NCI-H128 (cell line): ENCODE measurements around the gene TSPO2.

Experiments
- DNase-seq: peaks from one replicate; lab custom pipeline; 2025; ENCODE audit not compliant: unreplicated experiment; lab: John Stamatoyannopoulos, UW

TSPO2 gene

DNA sequence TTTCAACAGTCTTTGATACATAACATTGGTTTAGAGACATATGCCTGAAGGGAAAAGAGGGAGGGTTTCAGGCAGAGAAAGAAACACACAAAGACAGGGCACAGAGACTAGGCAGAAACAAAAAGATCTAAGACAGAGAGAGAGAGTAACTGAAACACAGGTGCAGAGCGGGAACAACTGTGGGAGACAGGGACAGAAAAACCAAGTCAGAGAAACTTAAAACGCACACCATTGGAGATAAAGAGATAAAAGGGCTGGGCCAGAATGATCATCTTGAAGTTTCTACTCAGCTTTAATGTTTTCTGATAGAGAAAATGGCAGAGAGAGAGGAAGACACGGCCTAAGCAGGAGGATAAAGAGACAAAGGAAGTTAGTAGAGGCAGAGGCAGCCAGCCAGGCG lies 15.0 kb upstream of the TSPO2 start:
- DNase-seq, result no peak

GRCh38 chr6:41027799-41028560 lies 14.3 kb upstream of the TSPO2 start:
- no peak for DNase-seq

- DNase-seq, result no peak
Measured at GRCh38 chr6:41028561-41029412, 13.5 kb upstream of the TSPO2 start.

DNA sequence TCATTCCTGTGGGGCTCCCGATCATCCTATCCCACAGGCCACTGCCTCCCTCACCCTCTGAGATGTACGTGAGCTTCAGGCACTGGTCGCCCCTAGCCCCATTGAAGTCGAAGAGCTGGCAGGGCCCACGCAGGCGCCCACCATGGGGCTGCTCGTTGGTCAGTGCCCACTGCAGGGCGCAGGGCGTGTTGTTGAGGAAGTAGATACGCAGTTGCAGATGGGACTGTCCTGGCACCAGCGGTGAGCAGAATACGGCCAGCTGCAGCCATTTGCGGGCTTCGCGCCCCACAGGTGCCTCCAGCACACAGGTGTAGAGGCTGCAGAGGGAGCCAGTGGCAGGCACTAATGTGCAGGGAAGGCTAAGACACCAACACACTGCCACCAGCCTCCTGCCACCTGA lies 9.4 kb upstream of the TSPO2 start:
- DNase-seq, result no peak

DNA sequence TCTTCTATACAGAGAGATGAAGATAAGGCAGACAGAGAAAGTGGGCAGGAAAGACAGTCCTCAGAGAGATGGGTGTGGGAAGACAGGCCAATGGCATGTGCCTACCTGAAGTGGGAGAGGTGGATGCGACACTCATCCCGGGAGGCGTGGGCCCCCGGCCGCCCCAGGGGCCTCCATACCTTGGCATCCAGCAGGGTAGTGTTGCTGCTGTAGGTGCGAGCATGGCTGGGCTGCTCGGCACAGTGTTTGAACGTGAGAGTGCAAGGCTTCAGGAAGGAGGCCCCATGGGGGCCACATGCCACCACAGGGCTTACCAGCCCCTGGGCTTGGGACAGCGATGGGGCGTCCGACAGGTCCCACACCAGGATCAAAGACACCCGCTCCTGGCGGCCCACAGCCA lies 8.5 kb upstream of the TSPO2 start:
- DNase-seq, result no peak

DNA sequence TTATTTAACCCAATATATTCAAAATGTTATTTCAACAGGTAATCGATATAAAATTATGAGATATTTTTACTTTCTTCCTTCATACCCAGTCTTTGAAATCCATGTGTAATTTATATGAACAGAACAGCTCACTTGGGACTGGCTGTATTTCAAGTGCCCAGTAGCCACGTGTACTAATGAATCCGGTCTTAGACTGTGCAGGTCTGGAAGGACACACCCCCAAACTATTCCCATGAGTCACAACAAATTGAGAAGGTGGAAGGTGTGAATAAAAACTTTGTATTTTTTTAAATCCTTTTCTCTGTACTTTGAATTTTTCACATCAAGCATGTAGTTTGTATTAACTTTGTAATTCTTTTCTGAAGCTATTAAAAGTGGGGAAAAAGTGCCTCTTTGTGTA lies 6.1 kb upstream of the TSPO2 start:
- no peak for DNase-seq

GRCh38 chr6:41036601-41037000 lies 5.7 kb upstream of the TSPO2 start:
- no peak for DNase-seq

- DNase-seq, result no peak
Measured at GRCh38 chr6:41037107-41037900, 5.0 kb upstream of the TSPO2 start.

DNA sequence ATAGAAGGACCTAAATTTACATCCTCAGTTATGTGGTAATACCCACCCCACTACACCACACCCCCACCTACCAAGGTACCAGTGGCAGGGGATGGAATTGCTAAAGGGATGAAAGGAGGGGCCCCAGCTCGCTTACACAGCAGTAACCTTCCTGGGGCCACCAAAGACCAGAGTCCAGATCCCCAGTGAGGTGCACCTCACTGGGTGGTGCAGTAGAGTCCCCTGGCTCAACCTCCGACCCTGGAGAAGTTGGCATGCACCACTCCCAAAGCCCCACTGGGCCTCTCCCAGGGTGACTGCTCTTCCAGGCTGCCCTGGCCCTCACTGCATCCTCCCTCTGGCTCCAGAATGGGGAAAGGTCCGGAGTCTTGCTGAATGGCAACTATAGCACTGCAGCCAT lies 4.1 kb upstream of the TSPO2 start:
- DNase-seq, result no peak

GRCh38 chr6:41039060-41039998 lies 2.9 kb upstream of the TSPO2 start, which contains the start of gene UNC5CL:
Gene UNC5CL (minus strand): TSS chr6:41039221. CDS start chr6:41035074, 4,147 bp downstream.
- no peak for DNase-seq

DNA sequence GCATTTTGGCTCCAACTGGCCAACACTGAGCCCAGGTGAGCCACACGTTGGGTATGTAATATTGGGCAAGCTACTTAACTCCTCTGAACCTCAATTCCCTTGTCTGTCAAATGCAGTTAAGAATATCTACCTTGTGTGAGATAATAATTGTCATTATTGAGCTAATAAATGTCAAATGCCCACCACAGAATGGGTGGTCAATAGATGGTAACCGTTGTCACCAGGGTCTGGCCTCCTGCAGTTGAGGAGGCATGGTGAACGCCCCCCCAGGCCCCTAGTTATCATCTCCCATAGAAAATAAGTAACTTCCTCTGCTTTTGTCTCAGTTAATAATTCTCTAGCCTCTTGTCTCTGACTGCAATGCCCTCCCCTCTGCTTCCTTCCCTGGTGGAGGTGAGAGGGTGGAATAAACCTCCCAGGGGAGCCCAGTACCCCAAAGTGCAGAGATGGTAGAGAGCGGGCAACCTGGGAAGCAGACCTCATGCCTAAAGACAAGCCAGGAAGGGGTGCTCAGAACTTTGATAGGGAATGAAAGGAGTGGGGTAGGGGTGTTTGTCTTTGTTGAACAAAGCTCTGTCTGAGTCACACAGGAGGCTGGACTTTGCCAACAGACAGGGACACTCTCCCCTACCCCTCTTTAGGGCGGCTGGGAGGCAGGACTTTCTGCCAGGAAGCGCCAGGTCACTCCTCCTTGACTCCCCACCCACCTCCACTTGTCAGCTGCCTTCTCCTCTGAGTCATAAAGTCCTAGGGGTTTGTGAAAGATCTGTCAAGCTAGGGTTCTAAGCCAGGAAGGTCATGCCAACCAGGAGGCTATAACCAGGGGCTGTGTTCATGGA lies 1.9 kb upstream of the TSPO2 start:
- no peak for DNase-seq

DNA sequence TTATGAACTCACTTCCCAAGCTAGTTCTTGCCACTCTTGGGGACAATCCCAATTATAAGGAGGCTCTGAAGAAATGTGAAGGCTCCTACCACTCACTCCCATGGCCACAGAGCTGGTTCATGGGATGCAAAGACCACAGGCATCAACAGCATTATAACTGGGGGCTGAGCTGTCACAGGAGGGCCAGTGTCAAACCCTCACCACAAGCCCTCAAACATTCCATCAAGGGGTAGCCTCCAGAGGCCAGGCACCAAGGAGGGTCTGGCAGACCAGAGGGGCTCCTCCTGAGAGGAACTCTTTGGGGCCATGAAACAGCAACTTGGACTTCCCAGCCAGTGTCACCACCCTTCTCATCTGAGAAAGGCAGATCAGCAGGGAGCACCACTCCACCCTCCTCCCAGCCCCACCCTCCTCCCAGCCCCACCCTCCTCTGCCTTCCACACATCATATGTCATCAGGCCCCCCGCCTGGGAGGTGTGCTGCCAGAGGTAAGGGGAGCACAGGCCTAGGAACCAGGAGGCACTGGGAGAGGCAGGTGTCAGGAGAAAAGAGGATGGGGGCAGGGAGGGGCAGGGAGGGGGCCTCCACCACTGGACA lies 1.2 kb upstream of the TSPO2 start:
- no peak for DNase-seq

- no peak for DNase-seq
Measured at GRCh38 chr6:41043151-41043550, 884 bp downstream of the TSPO2 start.

DNA sequence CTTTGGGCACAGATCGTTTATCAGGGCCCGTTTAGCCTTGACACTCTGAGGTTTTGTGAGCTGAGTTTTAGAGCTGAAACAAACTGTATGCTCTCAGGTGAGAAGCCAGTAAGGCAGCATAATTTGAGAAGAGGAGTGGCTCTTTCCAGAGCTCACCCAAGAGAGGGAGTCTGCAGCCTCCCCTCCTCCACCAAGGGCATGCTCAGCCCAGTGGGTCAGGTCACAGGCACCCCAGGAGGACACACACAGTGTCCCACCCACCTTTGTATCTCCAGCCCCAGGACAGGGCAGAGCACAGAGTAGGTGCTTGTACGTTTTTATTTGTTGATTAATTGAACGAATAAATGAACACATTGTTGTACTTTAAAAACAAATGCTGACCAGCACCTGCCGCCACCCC lies 3.4 kb downstream of the TSPO2 start:
- no peak for DNase-seq

DNA sequence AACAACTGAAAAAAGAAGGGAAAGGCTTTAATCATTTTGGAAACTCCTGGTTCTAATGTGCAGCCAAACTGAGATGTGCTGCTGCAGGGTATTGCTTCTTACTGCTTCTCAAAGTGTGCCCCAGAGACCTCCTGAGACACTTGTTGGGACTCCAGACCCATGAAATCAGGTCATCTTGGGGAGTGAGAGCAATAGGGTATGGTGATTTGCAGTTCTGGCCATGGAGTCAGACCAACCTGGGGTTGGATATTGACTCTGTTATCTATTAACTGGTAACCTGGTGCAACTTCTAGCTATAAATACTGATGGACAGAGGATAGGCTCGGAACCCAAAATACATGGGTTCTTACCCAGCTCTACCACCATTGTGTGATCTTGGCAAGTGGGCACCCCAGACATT lies 3.8 kb downstream of the TSPO2 start:
- DNase-seq, result no peak

GRCh38 chr6:41047306-41047705 lies 5.0 kb downstream of the TSPO2 start:
- no peak for DNase-seq

- no peak for DNase-seq
Measured at GRCh38 chr6:41047745-41048732, 5.8 kb downstream of the TSPO2 start.

- DNase-seq, result no peak
Measured at GRCh38 chr6:41049521-41049920, 7.3 kb downstream of the TSPO2 start.
